ENCODE measurements around the gene GRIK4. TPM values are rescaled to one million over a fixed set of nuclear protein-coding genes. Genes with fewer than 3 reads are reported as not detected.

The GRIK4 gene
- total and polyA plus RNA-seq, 2 experiments from 2014 or later: 0.28 to 0.45 TPM

GRCh38 chr11:120795185-120795584 is 283.6 kb downstream of the GRIK4 start:
- no peaks in the 10 kb centered on the region for H3K9me3 ChIP-seq (ENCODE audit: low read depth)
- TF ChIP-seq CTCF (IDR thresholded peaks at IDR 0.05; ENCODE audit: low read depth, low read length): no peak
- no peak for DNase-seq (ENCODE audit: low read depth in 1 of 2, low spot score in 1 of 2)
- H3K4me3 ChIP-seq: no peak overlapping the region
- peaks cover 10% of the 10 kb centered on the region for H3K27me3 ChIP-seq
- no peaks in the 10 kb centered on the region for H3K4me1 ChIP-seq (ENCODE audit: low read depth)
- H3K27ac ChIP-seq: no peak overlapping the region
- H3K36me3 ChIP-seq: no peaks in the 10 kb centered on the region

- Histone ChIP-seq H3K9me3 (ENCODE audit: low read depth) (no peaks in the 10 kb centered on the region), H3K27ac (no peak overlapping the region), H3K36me3 (no peaks in the 10 kb centered on the region), H3K4me1 (ENCODE audit: low read depth) (no peaks in the 10 kb centered on the region), H3K27me3 (peaks cover 3% of the 10 kb centered on the region), H3K4me3 (no peak overlapping the region)
- TF ChIP-seq CTCF (IDR thresholded peaks at IDR 0.05; ENCODE audit: low read depth, low read length): no peak
- no peak for DNase-seq (ENCODE audit: low read depth in 1 of 2, low spot score in 1 of 2)
These were observed 285.6 kb downstream of the GRIK4 start for GRCh38 chr11:120797143-120797542.

GRCh38 chr11:120798854-120799253 is 287.3 kb downstream of the GRIK4 start:
- H3K4me3 ChIP-seq: no peak overlapping the region
- H3K27me3 ChIP-seq: no peaks in the 10 kb centered on the region
- H3K36me3 ChIP-seq: no peaks in the 10 kb centered on the region
- no peak overlapping the region for H3K27ac ChIP-seq
- no peaks in the 10 kb centered on the region for H3K4me1 ChIP-seq (ENCODE audit: low read depth)
- H3K9me3 ChIP-seq (ENCODE audit: low read depth): no peaks in the 10 kb centered on the region
- TF ChIP-seq CTCF (IDR thresholded peaks at IDR 0.05; ENCODE audit: low read depth, low read length): no peak
- DNase-seq (ENCODE audit: low read depth in 1 of 2, low spot score in 1 of 2): no peak

GRCh38 chr11:120800206-120800605 is 288.7 kb downstream of the GRIK4 start:
- Histone ChIP-seq H3K4me1 (ENCODE audit: low read depth) (no peaks in the 10 kb centered on the region), H3K4me3 (no peak overlapping the region), H3K9me3 (ENCODE audit: low read depth) (no peaks in the 10 kb centered on the region), H3K27ac (no peak overlapping the region), H3K27me3 (no peaks in the 10 kb centered on the region), H3K36me3 (no peaks in the 10 kb centered on the region)
- TF ChIP-seq CTCF (IDR thresholded peaks at IDR 0.05; ENCODE audit: low read depth, low read length): no peak
- no peak for DNase-seq (ENCODE audit: low read depth in 1 of 2, low spot score in 1 of 2)

GRCh38 chr11:120801801-120802689 is 290.5 kb downstream of the GRIK4 start:
- Histone ChIP-seq H3K4me3 (no peak overlapping the region), H3K27ac (no peak overlapping the region), H3K36me3 (no peaks in the 10 kb centered on the region), H3K9me3 (ENCODE audit: low read depth) (no peaks in the 10 kb centered on the region), H3K27me3 (no peaks in the 10 kb centered on the region), H3K4me1 (ENCODE audit: low read depth) (no peaks in the 10 kb centered on the region)
- peak; percentile 68 to 81 for DNase-seq (ENCODE audit: low read depth in 1 of 2, low spot score in 1 of 2)
- TF ChIP-seq CTCF (IDR thresholded peaks at IDR 0.05; ENCODE audit: low read depth, low read length): peak; percentile 96
